EL (cell line): Measurements from ENCODE around the gene TESK2.
"Not testable (repeated sequence)": the region's sequence is repeated elsewhere in the genome, so short reads cannot be mapped to it uniquely, and the experiment has no call there.

Experiments used
- DNase-seq: peaks from one replicate; pipeline ENCODE4 v3.0.0-alpha.2; 2016

Gene TESK2

GRCh38 chr1:45490626-45491486 lies at the start of gene TESK2:
TESK2 (minus strand) TSS chr1:45491163; CDS start chr1:45457785, 33,378 bp downstream.
- DNase-seq: peak; percentile 100

GRCh38 chr1:45536886-45537285 lies 45.9 kb upstream of the TESK2 start:
- DNase-seq: no peak

GRCh38 chr1:45535988-45536766 lies 45.2 kb upstream of the TESK2 start:
- no peak for DNase-seq

GRCh38 chr1:45531873-45532272 lies 40.9 kb upstream of the TESK2 start:
- no peak for DNase-seq

GRCh38 chr1:45530632-45531135 lies 39.7 kb upstream of the TESK2 start:
- DNase-seq: no peak

GRCh38 chr1:45526135-45526644 lies 35.2 kb upstream of the TESK2 start:
- no peak for DNase-seq

GRCh38 chr1:45523975-45524374 lies 33.0 kb upstream of the TESK2 start:
- DNase-seq: not testable (repeated sequence)

GRCh38 chr1:45523516-45523915 lies 32.6 kb upstream of the TESK2 start:
- DNase-seq: not testable (repeated sequence)

GRCh38 chr1:45522324-45523104 lies 31.6 kb upstream of the TESK2 start:
- peak; percentile 52 for DNase-seq

GRCh38 chr1:45521413-45522323 lies 30.7 kb upstream of the TESK2 start, which contains the start of gene PRDX1:
PRDX1 (minus strand) TSS chr1:45521884; CDS start chr1:45519043, 2,841 bp downstream.
- DNase-seq: peak; percentile 96

GRCh38 chr1:45519774-45520173 lies 28.8 kb upstream of the TESK2 start:
- not testable (repeated sequence) for DNase-seq

GRCh38 chr1:45518910-45519309 lies 27.9 kb upstream of the TESK2 start:
- no peak for DNase-seq

- not testable (repeated sequence) for DNase-seq
These were observed 27.4 kb upstream of the TESK2 start for GRCh38 chr1:45518366-45518765.

- DNase-seq: no peak
These were observed 25.5 kb upstream of the TESK2 start for GRCh38 chr1:45516465-45516864.

GRCh38 chr1:45516036-45516435 lies 25.1 kb upstream of the TESK2 start:
- DNase-seq: no peak

GRCh38 chr1:45513532-45514260 lies 22.7 kb upstream of the TESK2 start:
- peak; percentile 25 for DNase-seq

GRCh38 chr1:45512641-45513054 lies 21.7 kb upstream of the TESK2 start:
- DNase-seq: peak; percentile 76

- no peak for DNase-seq
These were observed 20.1 kb upstream of the TESK2 start for GRCh38 chr1:45510972-45511527.

- no peak for DNase-seq
These were observed 19.3 kb upstream of the TESK2 start for GRCh38 chr1:45510036-45510971.
